HK-2 (cell line): ENCODE measurements around the gene CYTH1.

Experiments
- DNase-seq: peaks from one replicate; pipeline ENCODE4 v3.0.0-alpha.2; 2018; ENCODE audit not compliant: unreplicated experiment

The CYTH1 gene

GRCh38 chr17:78735832-78736525, 46.1 kb downstream of the CYTH1 start:
- DNase-seq = no peak

DNA sequence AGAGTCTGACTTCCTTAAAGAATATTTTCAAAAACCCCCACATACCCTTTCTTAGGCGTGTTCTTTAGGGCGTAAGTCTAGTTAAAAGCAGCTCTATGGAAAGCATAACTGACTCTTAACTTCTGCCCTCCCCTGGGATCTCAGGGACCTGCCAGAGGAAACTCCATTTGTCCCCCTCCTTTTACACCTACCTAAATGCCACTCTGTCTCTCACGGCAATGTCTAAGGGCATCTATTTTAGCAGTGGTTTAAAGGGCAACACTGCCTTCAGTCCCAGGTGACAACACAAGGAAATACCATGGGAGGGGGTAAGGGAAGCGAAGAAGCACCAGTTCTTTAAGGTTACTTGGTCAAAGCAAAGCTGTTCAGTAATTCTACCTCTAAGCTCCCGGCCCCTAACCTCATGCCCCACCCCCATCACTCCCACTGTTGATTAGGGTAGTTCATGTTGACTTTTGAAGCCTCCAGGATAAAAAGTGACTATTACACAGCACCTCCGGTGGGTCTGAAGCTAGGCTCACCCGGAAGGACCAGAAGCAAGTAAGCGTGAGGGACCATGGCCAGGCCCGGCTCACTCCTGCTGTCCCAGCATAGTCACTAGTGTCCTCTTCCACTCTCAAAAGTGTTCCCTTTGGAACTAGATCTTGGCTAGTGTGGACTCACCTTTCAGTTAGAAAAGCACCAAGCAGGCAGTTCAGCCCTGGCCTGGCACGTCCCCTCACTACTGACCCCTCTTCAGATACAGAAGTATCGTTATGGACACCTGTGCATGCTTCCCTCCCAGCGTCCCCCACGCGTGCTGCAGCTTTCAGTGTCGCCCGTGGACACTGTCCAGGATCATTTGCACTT, 47.1 kb downstream of the CYTH1 start:
- DNase-seq = no peak

DNA sequence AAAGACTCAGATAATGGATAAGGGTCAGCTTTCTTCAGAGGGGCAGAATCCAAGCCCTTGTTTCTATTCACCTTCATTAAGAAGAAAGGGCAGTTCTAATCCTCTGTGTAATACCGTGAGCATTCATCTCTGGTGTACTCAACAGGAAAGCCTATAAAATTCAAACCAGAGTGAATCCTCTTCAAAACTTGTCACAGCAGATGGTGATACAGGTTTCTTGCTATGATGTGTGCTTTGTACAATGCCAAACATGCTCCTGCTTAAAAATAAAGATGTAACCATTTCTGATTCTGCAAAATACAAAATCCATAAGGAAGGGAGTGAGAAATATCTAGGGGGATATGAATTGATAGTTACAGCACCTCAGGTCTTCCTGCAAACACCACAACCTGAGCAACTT, 49.7 kb downstream of the CYTH1 start:
- DNase-seq = no peak

DNA sequence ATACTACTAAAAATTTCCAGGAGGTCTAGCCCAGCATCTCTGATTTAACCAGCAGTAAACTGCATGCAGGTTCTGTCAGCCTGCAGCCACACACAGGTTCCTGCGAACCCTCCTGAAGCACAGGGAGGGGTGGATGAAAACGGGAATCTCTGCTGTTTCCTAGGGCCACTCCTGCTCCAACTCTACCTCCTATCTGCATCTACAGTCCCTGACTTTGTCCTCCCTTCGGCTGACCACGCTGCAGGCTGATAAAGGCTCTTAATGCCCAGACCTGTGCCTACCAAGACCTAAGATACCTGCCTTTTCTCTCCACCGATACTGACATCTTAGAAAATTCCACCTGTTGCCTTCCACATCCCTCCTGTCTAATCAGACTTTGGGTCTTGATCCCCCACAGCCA, 50.2 kb downstream of the CYTH1 start:
- no peak for DNase-seq

DNA sequence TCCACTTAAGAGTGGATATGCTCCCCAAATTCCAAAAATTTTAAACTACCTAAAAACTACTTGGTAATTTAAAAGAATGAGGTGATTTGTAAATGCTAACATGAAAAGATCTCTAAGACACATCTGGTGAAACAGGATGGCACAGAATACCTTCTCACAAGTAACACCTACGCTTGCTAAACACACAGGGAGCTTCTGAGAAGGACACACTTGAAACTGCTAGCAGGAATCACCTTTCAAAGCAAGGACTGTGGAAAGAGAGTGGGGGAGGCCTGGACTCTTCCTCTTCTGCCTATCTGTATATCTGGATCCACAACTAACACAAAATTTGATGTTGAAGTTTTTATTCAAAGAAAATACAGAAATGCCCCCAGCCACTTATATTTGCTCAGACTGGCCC, 52.4 kb downstream of the CYTH1 start:
- no peak for DNase-seq

GRCh38 chr17:78728495-78728894, 53.6 kb downstream of the CYTH1 start:
- no peak for DNase-seq

DNA sequence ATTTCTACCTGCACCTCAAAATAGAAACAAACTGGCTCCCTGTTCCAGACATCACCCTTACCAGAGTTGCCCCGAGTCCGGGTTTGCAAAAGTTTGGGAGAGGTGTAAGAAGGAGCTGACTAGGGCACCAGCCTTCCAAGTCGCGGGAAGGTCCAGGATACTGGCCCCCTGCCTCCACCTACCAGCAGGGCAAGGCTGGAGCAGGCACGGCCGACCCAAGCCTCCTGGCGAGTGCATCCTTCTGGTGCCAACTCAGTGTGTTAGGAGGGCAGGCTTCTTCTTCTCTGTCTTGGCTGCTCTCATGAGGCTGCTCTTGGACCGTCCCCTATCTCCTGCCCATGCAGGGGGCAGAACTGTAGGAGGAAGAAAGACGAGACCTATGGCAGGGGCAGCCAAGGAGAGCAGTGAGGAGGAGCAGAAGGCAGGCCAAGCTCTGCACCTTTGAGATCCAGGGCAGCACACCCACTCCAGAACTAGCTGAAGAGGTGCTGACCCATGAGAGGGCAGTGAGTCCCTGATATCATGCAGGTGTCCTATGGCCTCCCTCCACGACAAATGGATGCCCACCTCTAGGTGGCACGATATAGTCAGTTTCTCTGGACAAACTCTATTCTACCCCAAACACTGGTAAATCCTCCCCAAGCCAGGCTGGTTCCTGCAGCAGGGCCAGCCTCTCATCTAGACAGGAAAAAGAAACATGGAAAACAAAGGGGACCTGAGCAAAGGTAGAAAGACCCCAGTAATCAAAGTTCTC, 54.4 kb downstream of the CYTH1 start:
- no peak for DNase-seq

DNA sequence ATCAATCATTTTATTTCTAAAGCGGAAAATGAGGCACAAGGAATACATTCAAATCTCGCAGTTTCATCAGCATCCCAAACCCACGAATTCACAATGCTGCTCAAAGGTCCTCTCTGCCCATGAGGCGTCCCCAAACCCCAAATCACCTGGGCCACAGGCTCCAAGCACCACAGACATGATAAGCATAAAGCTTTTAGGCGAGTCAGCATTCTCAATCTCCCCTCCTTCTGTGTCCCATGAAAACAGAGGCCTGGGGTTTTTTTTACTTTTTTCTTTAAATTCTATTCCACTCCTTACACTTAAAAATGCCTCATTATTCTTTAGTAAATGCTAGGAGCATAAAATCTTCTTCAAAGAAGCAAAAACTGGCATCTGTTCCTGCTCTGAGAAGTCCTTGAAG, 55.0 kb downstream of the CYTH1 start:
- DNase-seq = no peak

DNA sequence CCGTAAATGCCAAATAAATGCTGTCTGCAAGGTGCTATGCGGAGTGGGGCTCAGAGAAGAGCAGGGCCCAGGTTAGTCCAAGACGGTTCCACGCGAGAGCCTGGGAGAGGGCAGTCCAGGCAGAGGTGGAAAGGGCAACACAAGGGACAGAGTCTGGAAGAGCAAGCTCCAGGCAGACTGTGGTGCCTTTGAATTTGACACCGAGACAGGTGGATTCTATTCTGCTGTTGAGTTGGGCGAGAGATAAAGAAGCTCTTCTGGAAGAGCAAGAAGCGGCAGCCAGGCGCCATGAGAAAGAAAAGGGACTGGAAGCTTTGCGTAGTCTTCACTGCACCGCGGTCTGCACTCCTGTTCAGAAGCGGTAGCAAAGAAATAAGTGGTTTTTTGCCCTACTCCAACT, 55.6 kb downstream of the CYTH1 start:
- DNase-seq = no peak

- DNase-seq = no peak
These were observed 56.5 kb downstream of the CYTH1 start for GRCh38 chr17:78725448-78726021.

DNA sequence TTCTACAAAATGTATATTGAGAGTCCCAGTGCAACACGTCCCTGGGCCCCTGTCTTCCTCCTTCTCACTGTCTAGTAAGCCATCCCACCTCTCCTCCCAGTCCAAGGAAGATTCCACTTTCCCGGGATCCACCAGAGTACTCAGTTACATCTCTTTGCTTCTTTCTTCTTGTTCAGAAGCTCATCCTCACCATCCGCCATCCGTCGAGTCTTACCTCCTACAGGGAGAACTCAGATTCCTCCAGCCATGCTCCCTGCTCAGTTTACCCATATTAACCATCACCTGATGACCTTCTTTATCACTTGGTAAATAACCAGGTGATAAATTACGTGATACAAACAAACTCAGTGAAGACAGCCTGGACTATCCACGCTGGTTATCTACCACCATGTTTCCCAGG, 57.1 kb downstream of the CYTH1 start:
- DNase-seq = no peak

DNA sequence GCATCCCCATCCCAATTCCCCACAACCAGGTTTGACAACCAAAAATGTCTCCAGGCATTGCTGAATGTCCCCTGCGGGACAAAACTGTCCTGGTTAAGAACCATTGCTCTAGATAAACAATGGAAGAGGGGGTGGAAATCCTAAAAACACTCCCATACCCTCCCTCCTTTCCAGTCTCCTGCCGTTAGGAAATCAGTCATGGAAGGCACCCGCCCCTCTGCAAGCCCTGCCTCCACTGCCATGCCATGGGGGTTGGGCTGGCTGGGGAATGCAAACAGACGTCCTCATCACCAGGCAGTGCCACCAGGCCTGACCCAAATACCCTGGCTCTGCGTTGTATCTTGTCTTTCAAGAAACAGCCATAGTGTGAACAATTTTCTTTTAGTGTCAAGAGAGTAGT, 57.5 kb downstream of the CYTH1 start:
- DNase-seq = no peak

DNA sequence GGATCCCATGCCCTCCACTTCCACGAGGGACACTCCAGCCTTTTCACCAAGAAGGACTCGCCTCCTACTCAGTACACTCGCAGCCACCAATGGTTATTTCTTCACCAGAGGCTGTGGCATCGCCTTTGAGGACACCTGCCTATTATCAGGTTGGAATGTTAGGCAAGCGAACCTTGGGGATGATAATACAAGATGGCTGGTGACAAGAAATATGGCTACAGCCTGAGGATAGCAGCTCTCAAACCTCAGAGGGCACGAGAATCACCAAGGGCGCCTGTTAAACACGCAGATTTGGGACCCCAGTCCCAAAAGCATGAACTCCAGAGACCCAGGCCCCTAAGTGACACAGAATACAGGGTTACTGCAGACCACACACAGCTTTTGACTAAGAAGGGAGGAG, 58.1 kb downstream of the CYTH1 start:
- no peak for DNase-seq

- DNase-seq = no peak
These were observed 58.9 kb downstream of the CYTH1 start for GRCh38 chr17:78723001-78723796.

GRCh38 chr17:78722246-78722761, 59.8 kb downstream of the CYTH1 start:
- no peak for DNase-seq

GRCh38 chr17:78719630-78720298, 62.3 kb downstream of the CYTH1 start:
- DNase-seq = no peak

DNA sequence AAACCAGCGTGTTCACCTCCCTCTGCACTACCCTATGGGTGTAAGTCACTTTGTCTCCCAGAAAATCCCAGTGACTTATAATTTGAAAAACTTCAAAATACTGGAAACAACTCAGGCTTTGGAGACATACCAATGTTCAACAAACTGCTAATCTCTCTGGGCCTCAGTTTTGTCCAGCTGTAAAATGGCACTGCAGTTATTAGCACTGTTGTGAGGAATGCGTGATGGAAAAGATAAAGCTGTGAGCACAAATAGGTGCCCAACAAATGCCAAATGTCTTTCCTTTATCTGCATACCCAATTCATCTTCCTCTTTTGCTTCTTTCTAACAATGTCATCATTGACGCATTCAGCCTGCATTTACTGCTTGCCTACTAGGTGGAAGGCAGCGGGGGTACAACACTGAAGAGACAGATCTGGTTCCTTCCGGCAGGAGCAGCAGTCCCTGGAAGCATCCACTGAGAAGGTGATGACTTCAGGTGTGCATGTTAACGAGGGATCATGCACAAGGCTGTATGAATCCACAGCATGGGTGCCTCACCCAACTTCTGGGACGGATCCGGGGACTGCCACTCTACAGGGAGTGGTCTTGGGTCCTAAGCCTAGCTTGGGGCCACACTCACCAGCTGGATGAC, 63.4 kb downstream of the CYTH1 start:
- no peak for DNase-seq

- no peak for DNase-seq
These were observed 64.6 kb downstream of the CYTH1 start for GRCh38 chr17:78717431-78717980.

GRCh38 chr17:78716814-78717393, 65.2 kb downstream of the CYTH1 start:
- no peak for DNase-seq

GRCh38 chr17:78716292-78716691, 65.8 kb downstream of the CYTH1 start:
- no peak for DNase-seq
